ENCODE results near the gene CDC7. TPM values are rescaled to one million over a fixed set of nuclear protein-coding genes. Genes with fewer than 3 reads are reported as not detected.
"Not testable (repeated sequence)": the region's sequence is repeated elsewhere in the genome, so short reads cannot be mapped to it uniquely, and the experiment has no call there.

Gene CDC7
- 10 to 100 TPM in 1 of 2 donors, 1 to 10 TPM in 1; 6.3 to 10.4 TPM for total RNA-seq
- polyA plus RNA-seq (ENCODE audit: insufficient read length in 6 of 6), result 10 to 100 TPM; 15.7 to 25.3 (median 20.0) TPM
- long read RNA-seq, donor 1, partial matches to known transcripts, result 0 of 2 reads
- long read RNA-seq, donor 1, other reads (novel, unspliced or antisense), result 0 of 2 reads
- long read RNA-seq, donor 2, partial matches to known transcripts, result 11 of 11 reads
- long read RNA-seq, donor 2, other reads (novel, unspliced or antisense), result 0 of 11 reads
- long read RNA-seq, donor 3, partial matches to known transcripts, result 0 of 2 reads
- long read RNA-seq, donor 3, other reads (novel, unspliced or antisense), result 0 of 2 reads
- long read RNA-seq, donor 4, partial matches to known transcripts, result 1 of 2 reads
- long read RNA-seq, donor 4, other reads (novel, unspliced or antisense), result 1 of 2 reads
- long read RNA-seq, donor 5, result 0 reads
- long read RNA-seq, donor 6, partial matches to known transcripts, result 0 of 1 reads
- long read RNA-seq, donor 6, other reads (novel, unspliced or antisense), result 0 of 1 reads
- long read RNA-seq, donor 7, result 0 reads
- long read RNA-seq, donor 8, result 0 reads
- long read RNA-seq, donor 9, result 0 reads
- long read RNA-seq, donor 10, partial matches to known transcripts, result 1 of 2 reads
- long read RNA-seq, donor 10, other reads (novel, unspliced or antisense), result 1 of 2 reads
- long read RNA-seq, donor 11, partial matches to known transcripts, result 12 of 15 reads
- long read RNA-seq, donor 11, other reads (novel, unspliced or antisense), result 0 of 15 reads
- long read RNA-seq, donor 12, partial matches to known transcripts, result 0 of 1 reads
- long read RNA-seq, donor 12, other reads (novel, unspliced or antisense), result 0 of 1 reads

- Histone ChIP-seq H3K4me3 (peak within 1 kb of the TSS; percentile 68 to 72), H3K27ac (peak within 1 kb of the TSS; percentile 84 to 89), H3K27me3 (no peaks in the 10 kb centered on the region), H3K36me3 (no peaks in the 10 kb centered on the region), H3K9me3 (no peaks in the 10 kb centered on the region), H3K4me1 (peaks cover 0 to 37% of the 10 kb centered on the region in 2 donors)
- TF ChIP-seq CTCF (IDR thresholded peaks at IDR 0.05), result peak in 1 of 2 donors; percentile 31
- DNase-seq (peak; percentile 92 to 98 (median 96)), ATAC-seq (peak; percentile 94)
- intact Hi-C loops (cut with DNase I), result no loop called here
These were observed at the start of gene CDC7 for GRCh38 chr1:91500756-91501522. CDC7 (plus strand) TSS chr1:91500851; CDS start chr1:91501717, 866 bp downstream.

GRCh38 chr1:91454136-91454535, 46.5 kb upstream of the CDC7 start:
- no peak for DNase-seq
- Histone ChIP-seq H3K4me3 (no peak overlapping the region), H3K27me3 (no peaks in the 10 kb centered on the region), H3K36me3 (no peaks in the 10 kb centered on the region), H3K9me3 (no peaks in the 10 kb centered on the region), H3K27ac (no peak overlapping the region), H3K4me1 (no peaks in the 10 kb centered on the region)
- no peak for TF ChIP-seq CTCF (IDR thresholded peaks at IDR 0.05)
- ATAC-seq, result no peak
- intact Hi-C loops (cut with DNase I), result no loop called here

GRCh38 chr1:91455334-91455733, 45.3 kb upstream of the CDC7 start:
- Histone ChIP-seq H3K27me3 (no peaks in the 10 kb centered on the region), H3K9me3 (no peaks in the 10 kb centered on the region), H3K4me1 (no peaks in the 10 kb centered on the region), H3K36me3 (no peaks in the 10 kb centered on the region), H3K4me3 (no peak overlapping the region), H3K27ac (no peak overlapping the region)
- intact Hi-C loops (cut with DNase I), result no loop called here
- DNase-seq (no peak), ATAC-seq (no peak)
- TF ChIP-seq CTCF (IDR thresholded peaks at IDR 0.05), result no peak

- no peak for DNase-seq
- H3K27me3 ChIP-seq, result no peaks in the 10 kb centered on the region
These were observed 44.8 kb upstream of the CDC7 start for GRCh38 chr1:91455896-91456295.

GRCh38 chr1:91465350-91465749, 35.3 kb upstream of the CDC7 start:
- DNase-seq; H3K36me3 ChIP-seq; H3K27ac ChIP-seq; H3K27me3 ChIP-seq; intact Hi-C loops (cut with DNase I); H3K4me3 ChIP-seq; H3K4me1 ChIP-seq; ATAC-seq: not testable (repeated sequence)
- peaks cover 3 to 40% of the 10 kb centered on the region in 2 donors for H3K9me3 ChIP-seq

More at GRCh38 chr1:91455896-91456295, 44.8 kb upstream of the CDC7 start:
- ATAC-seq, result no peak
- Histone ChIP-seq H3K9me3 (no peaks in the 10 kb centered on the region), H3K36me3 (no peaks in the 10 kb centered on the region), H3K27ac (no peak overlapping the region), H3K4me1 (no peaks in the 10 kb centered on the region), H3K4me3 (no peak overlapping the region)
- TF ChIP-seq CTCF (IDR thresholded peaks at IDR 0.05), result no peak
- intact Hi-C loops (cut with DNase I), result no loop called here
